Measurements from ENCODE around the gene PALS2.

PALS2 gene

GRCh38 chr7:24602860-24603456, 29.7 kb downstream of the PALS2 start:
- Histone ChIP-seq H3K9me3 (no peaks in the 10 kb centered on the region), H3K4me3 (ENCODE audit: low read depth in 1 of 2, low read length in 1 of 2) (no peak overlapping the region), H3K4me1 (ENCODE audit: control insufficient read depth in 1 of 2, insufficient read depth in 1 of 2, low read depth in 1 of 2, low read length in 1 of 2) (no peaks in the 10 kb centered on the region), H3K27ac (no peak overlapping the region), H3K36me3 (no peaks in the 10 kb centered on the region), H3K27me3 (no peaks in the 10 kb centered on the region)
- no peak for TF ChIP-seq CTCF (IDR thresholded peaks at IDR 0.05)

GRCh38 chr7:24604630-24605029, 31.4 kb downstream of the PALS2 start:
- no peaks in the 10 kb centered on the region for H3K4me1 ChIP-seq (ENCODE audit: control insufficient read depth in 1 of 2, insufficient read depth in 1 of 2, low read depth in 1 of 2, low read length in 1 of 2)
- TF ChIP-seq CTCF (IDR thresholded peaks at IDR 0.05) = no peak
- H3K4me3 ChIP-seq (ENCODE audit: low read depth in 1 of 2, low read length in 1 of 2) = no peak overlapping the region
- H3K36me3 ChIP-seq = no peaks in the 10 kb centered on the region
- H3K27ac ChIP-seq = no peak overlapping the region
- no peaks in the 10 kb centered on the region for H3K27me3 ChIP-seq
- no peaks in the 10 kb centered on the region for H3K9me3 ChIP-seq

- Histone ChIP-seq H3K9me3 (no peaks in the 10 kb centered on the region), H3K4me3 (ENCODE audit: low read depth in 1 of 2, low read length in 1 of 2) (no peak overlapping the region), H3K4me1 (ENCODE audit: control insufficient read depth in 1 of 2, insufficient read depth in 1 of 2, low read depth in 1 of 2, low read length in 1 of 2) (no peaks in the 10 kb centered on the region), H3K27me3 (no peaks in the 10 kb centered on the region), H3K36me3 (no peaks in the 10 kb centered on the region), H3K27ac (no peak overlapping the region)
- no peak for TF ChIP-seq CTCF (IDR thresholded peaks at IDR 0.05)
Observed at GRCh38 chr7:24608504-24608903, 35.3 kb downstream of the PALS2 start.

GRCh38 chr7:24609059-24609458, 35.8 kb downstream of the PALS2 start:
- Histone ChIP-seq H3K4me1 (ENCODE audit: control insufficient read depth in 1 of 2, insufficient read depth in 1 of 2, low read depth in 1 of 2, low read length in 1 of 2) (no peaks in the 10 kb centered on the region), H3K27ac (no peak overlapping the region), H3K27me3 (no peaks in the 10 kb centered on the region), H3K9me3 (no peaks in the 10 kb centered on the region), H3K4me3 (ENCODE audit: low read depth in 1 of 2, low read length in 1 of 2) (no peak overlapping the region), H3K36me3 (no peaks in the 10 kb centered on the region)
- TF ChIP-seq CTCF (IDR thresholded peaks at IDR 0.05) = no peak

- no peaks in the 10 kb centered on the region for H3K4me1 ChIP-seq (ENCODE audit: control insufficient read depth in 1 of 2, insufficient read depth in 1 of 2, low read depth in 1 of 2, low read length in 1 of 2)
- H3K27ac ChIP-seq = no peak overlapping the region
- H3K27me3 ChIP-seq = no peaks in the 10 kb centered on the region
- TF ChIP-seq CTCF (IDR thresholded peaks at IDR 0.05) = no peak
- H3K9me3 ChIP-seq = no peaks in the 10 kb centered on the region
- H3K36me3 ChIP-seq = no peaks in the 10 kb centered on the region
- H3K4me3 ChIP-seq (ENCODE audit: low read depth in 1 of 2, low read length in 1 of 2) = no peak overlapping the region
Observed at GRCh38 chr7:24609570-24609969, 36.3 kb downstream of the PALS2 start.

GRCh38 chr7:24611130-24611529, 37.9 kb downstream of the PALS2 start:
- H3K36me3 ChIP-seq = no peaks in the 10 kb centered on the region
- no peak for TF ChIP-seq CTCF (IDR thresholded peaks at IDR 0.05)
- no peak overlapping the region for H3K27ac ChIP-seq
- H3K4me3 ChIP-seq (ENCODE audit: low read depth in 1 of 2, low read length in 1 of 2) = no peak overlapping the region
- H3K27me3 ChIP-seq = no peaks in the 10 kb centered on the region
- H3K4me1 ChIP-seq (ENCODE audit: control insufficient read depth in 1 of 2, insufficient read depth in 1 of 2, low read depth in 1 of 2, low read length in 1 of 2) = no peaks in the 10 kb centered on the region
- no peaks in the 10 kb centered on the region for H3K9me3 ChIP-seq
